OCI-LY1 (cell line): Measurements from ENCODE around the gene DNAJC15.

Experiments used
- CTCF ChIP-seq: fragments of 200-600 bp; sonication (generic), shearing (Covaris generic); IDR thresholded peaks from 2 replicates; pipeline ENCODE4 v1.5.1; 2017; ENCODE audit warnings: mild to moderate bottlenecking, antibody characterized with exemption, low read length, moderate library complexity, mixed read lengths
- EZH2 ChIP-seq: fragments of 200-600 bp; sonication (generic), shearing (Covaris generic); IDR thresholded peaks from 2 replicates; pipeline ENCODE4 v1.8.0; 2017; ENCODE audit warnings: borderline replicate concordance, mixed run types, mild to moderate bottlenecking, antibody characterized with exemption, low read length, moderate library complexity, mixed read lengths

GRCh38 chr13:43156916-43157315, 133.5 kb downstream of the DNAJC15 start:
- TF ChIP-seq EZH2 (no peak), CTCF (no peak)
